Vagina (tissue), 2 donors: ENCODE measurements around the gene JMJD4.

ENCODE experiments used
- CTCF ChIP-seq, 3 experiments: fragments of 450-650 bp in 2 of 3; fragments of 200-600 bp in 1 of 3; sonication (generic) in 1 of 3; IDR thresholded peaks; one replicate each; pipeline ENCODE4 v1.5.1; 2017 to 2019; ENCODE audit warnings: antibody characterized with exemption in 3 of 3, mild to moderate bottlenecking in 2 of 3, moderate library complexity in 2 of 3
- POLR2A ChIP-seq, 2 donors: fragments of 450-650 bp; IDR thresholded peaks; one replicate each; pipeline ENCODE4 v1.6.1; 2017; ENCODE audit warnings: antibody characterized with exemption in 2 of 2, mild to moderate bottlenecking in 2 of 2, moderate library complexity in 2 of 2
- POLR2AphosphoS5 ChIP-seq, 2 donors: sonication (generic); formaldehyde crosslinking; IDR thresholded peaks; one replicate each; pipeline ENCODE4 v1.9.0; 2017; ENCODE audit warnings: antibody characterized with exemption in 2 of 2, mild to moderate bottlenecking in 2 of 2, low read depth in 1 of 2; ENCODE audit not compliant: insufficient read depth in 1 of 2

GRCh38 chr1:227754958-227755357 lies 19.9 kb upstream of the JMJD4 start:
- TF ChIP-seq CTCF (IDR thresholded peaks at IDR 0.05) (no peak), POLR2AphosphoS5 (IDR thresholded peaks at IDR 0.05; ENCODE audit: insufficient read depth in 1 of 2, low read depth in 1 of 2) (no peak), POLR2A (IDR thresholded peaks at IDR 0.05) (no peak)
